GM19238 (cell line): ENCODE results near the gene INAVA.
"Not testable (repeated sequence)": the region's sequence is repeated elsewhere in the genome, so short reads cannot be mapped to it uniquely, and the experiment has no call there.

Experiments used
- DNase-seq: peaks from one replicate; pipeline ENCODE4 v3.0.0; 2011; ENCODE audit warnings: low spot score; ENCODE audit not compliant: insufficient read length

INAVA gene

DNA sequence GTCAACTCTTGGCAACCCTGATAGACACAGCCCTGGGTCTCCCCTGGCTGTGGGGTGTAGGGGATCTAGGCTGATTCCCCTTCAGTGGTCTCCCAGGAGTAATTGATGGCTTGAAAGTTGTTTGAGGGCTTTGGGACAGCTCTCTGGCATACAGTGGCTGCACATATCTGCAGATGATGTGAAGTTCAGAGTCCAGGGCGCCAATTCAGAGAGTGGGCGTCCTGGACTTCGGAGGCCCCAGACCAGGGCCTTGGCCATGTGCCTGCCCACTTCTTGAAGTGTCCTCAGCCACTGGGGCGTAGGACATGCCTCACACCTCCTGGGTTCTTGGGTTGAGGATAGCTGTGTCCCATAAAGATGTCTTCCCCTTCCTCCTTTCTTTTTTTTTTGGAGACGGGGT, 2.6 kb downstream of the INAVA start:
- DNase-seq: no peak

DNA sequence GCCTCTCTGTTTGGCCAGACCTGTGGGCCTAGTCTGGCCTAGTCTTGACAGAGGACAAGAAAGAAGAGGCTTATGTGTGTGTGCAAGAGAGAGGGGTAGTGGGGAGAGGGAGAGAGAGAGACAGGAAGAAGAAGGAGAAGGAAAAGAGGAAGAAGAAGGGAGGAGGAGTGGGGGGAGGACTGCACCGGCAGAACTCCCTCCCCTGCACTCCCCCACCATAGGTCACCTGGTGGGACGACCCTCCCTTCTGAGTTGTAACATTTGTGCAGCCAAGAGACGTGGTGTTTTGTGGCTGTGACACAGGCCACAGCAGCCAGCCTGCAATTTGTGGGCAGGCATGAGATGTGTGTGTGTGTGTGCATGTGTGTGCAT, 4.3 kb downstream of the INAVA start:
- DNase-seq: no peak

DNA sequence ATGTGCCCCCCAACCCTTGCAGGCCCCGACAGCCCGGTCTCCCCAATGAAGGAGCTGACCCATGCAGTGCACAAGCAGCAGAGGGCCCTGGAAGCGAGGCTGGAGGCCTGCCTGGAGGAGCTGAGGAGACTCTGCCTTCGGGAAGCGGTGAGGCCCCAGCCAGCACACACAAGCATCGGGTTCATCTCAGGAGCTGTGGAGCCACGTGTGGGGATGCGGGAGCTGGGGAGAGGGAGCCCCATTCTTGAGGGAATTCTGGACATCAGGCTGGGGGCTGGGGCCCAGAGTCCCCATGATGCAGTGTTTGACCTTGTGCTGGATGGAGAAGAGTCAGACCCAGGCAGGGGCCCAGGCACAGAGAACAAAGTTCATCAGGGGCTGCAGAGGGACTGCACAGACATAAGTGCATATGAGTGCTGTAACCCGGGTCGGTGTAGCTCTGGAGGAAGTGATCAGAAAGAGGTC, 4.8 kb downstream of the INAVA start:
- no peak for DNase-seq

DNA sequence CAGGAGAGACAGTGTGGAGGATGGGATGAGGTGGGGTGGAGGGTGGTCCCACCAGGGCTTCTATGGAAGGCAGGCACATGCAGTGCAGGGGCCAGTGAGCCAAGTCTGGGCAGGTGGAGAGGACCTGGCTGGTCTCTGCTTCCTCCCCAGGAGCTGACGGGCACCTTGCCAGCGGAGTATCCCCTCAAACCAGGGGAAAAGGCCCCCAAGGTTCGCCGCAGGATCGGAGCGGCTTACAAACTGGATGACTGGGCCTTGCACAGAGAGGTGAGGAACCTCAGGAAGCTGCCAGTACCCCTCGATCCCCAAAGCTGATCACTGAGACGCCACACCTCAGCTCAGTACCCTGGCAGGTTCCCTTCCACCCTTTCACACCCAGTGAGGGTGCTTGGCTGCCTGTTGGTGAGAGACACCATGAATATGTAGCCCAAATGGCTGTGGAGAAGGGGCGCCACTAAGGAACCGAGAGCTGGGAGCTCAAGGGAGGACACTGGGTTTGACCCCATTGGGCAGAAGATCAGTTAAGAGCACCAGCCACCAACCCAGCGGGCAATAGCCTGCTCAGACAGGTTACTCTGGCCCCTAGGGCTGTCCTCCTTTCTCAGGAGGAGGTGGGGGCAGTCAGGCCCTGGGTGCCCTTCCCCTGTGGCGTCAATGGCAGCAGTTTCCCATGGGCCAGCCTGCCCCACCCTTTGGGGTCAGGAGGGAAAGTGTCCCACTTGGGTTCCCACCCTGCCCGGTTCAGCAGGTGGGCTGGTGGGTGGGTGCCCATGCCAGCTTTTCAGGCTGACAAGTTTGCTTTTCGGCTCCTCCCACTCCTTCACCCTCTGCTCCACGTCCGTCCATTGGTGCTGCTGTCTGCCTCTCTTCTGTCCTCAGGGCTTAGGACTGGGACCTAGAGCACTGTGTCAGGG, 5.5 kb downstream of the INAVA start:
- DNase-seq: no peak

DNA sequence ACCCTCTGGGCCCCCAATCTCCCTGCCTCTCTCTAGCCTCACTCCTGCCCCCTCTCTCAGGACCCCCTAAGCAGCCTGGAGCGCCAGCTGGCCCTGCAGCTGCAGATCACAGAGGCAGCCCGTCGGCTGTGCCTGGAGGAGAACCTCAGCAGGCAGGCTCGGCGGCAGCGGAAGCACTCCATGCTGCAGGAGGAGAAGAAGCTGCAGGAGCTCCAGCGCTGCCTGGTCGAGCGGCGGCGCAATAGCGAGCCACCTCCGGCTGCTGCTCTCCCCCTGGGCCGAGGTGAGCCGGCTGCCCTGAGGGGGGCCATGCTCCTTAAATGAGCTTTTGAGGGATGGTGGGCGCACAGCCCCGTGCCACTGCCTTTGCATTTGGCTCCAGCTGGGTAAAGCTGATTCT, 6.2 kb downstream of the INAVA start:
- no peak for DNase-seq

DNA sequence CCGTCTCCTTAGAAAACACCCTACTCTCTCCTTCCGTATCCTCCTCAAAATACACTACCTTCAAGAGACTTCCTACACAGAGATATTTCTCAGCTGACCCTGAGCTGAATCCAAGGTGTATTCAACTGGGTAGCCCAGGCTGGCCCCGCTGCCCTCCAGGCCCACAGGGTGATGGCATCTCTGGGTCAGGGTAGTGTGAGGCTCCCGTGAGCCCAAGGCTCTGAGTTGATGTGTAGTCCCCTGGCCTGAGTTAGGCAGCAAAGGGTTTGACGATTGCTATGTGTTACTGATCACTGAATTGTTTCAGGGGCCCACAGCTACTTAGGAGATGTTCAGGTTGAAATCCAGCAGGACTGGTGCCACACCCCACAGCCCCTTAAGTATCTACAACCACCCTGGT, 6.7 kb downstream of the INAVA start:
- no peak for DNase-seq

DNA sequence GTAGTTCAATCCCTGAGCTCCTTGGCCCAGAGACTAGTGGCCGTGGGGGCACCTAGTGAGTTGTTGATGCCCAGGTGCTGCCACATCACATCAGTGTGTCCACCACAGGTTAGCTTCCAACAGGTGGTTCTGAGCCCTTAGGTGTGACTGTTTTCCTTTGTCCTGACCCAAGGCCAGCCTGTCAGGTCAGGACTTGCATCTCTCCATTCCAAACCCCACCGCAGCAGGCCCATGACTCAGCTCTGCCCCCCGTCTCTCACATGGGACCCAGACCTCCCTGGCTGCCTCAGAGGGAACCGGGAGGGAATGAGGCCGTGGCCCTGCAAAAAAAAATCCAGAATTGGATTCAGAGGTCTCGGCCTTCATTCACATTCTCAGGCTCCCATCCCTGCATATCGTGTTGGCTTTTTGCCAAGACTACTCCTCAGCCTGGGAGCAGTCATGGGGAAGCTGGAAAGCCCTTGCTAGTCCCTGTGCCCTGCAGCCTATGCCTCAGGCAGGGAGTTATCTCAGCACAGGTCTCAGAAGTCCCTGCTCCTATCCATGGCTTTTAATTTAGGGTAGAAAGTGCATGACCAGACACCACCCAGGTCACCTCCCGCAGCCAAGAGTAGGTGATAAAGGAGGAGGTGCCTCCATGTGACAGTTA, 7.2 kb downstream of the INAVA start:
- DNase-seq: no peak

DNA sequence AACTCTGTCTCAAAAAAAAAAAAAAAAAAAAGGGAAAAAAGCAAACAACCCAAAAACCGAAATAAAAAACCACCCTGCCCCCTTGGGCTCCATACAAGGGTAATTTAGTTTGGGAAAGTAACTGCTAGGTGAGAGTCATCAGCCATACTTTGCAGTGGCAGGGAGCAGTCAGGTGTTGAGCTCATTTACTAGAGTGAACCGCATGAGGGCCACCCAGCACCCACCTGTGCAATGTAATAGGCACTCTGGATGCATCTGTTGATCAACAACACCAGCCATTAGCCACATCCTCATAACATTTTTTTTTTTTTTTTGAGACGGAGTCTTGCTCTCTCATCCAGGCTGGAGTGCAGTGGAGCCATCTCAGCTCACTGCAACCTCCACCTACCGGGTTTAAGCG, 9.1 kb downstream of the INAVA start:
- DNase-seq: no peak

DNA sequence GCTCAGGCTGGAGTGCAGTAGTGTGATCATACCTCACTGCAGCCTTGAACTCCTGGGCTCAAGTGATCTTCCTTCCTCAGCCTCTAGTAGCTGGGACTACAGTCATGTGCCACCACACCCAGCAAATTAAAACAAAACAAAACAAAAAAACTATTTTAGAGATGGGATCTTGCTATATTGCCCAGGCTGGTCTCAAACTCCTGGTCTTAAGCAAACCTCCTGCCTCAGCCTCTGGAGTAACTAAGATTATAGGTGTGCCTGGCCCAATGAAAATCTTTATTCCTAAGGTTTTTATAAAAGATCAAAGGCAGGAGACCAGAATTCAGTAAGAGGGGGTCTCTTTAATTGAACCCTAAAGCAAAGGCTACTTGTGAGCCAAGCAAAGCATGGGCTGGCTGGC, 10.1 kb downstream of the INAVA start:
- no peak for DNase-seq

DNA sequence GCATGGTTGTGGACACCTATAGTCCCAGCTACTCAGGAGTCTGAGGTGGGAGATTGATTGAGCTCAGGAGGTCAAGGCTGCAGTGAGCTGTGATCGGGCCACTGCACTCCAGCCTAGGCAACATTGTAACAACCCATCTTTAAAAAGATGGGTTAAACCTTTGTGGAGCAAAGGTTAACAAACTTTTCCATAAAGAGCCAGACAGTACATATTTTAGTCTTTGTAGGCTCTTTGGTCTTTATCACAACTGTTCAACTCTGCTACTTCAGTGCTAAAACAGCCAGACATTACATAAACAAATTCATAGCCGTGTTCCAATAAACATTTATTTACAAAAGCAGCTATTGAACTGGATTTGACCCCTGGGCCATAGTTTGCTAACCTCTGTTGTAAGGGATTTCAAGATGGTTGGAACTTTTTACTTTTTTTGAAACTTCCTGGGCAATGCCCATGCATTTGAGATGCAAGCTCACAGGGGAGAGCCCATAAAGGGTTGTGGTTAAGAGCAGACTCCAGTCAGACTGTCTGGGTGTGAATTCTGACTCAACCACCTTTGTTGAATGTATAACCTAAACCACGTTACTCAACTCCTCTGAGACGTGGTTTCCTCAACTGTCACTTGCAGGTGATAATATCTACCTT, 10.8 kb downstream of the INAVA start:
- no peak for DNase-seq

DNA sequence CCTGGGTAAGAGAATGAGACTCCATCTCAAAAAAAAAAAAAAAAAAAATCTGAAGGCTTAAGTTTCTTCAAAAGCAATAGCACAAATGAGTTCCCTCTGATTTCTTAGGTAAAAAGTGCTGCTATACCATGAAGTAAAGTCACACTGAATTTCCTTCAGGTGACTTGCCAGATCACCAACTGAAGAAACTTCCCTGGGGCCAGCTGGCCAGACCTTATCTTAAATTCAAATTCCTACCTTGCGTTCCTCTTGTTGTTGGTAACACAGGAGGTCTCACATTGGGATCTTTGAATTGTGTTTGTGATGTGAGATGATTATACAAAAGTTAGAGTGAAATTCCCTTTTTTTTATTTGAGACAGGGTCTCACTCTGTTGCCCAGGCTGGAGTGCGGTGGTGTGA, 11.8 kb downstream of the INAVA start:
- DNase-seq: no peak

DNA sequence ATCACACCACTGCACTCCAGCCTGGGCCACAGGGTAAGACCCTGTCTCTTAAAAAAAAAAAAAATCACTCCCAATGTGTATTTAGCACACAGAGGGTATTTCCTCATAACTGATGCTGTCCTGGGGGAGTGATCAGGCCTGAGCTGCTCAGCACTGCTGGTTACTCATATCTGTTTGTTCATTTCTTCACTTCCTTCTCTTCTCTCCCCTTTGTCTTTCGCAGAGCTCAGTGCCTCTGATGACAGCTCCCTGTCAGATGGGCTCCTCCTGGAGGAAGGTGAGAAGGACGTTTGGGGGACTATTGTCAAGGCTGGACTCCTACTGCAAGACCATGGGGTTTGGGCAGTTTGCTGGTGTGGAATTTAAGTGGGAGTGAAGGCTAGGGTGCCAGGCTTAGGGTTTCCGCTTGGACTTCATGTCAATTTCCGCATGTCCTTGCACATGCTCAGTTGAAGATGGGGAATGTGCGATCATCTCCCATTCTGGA, 13.0 kb downstream of the INAVA start:
- peak; percentile 57 for DNase-seq

DNA sequence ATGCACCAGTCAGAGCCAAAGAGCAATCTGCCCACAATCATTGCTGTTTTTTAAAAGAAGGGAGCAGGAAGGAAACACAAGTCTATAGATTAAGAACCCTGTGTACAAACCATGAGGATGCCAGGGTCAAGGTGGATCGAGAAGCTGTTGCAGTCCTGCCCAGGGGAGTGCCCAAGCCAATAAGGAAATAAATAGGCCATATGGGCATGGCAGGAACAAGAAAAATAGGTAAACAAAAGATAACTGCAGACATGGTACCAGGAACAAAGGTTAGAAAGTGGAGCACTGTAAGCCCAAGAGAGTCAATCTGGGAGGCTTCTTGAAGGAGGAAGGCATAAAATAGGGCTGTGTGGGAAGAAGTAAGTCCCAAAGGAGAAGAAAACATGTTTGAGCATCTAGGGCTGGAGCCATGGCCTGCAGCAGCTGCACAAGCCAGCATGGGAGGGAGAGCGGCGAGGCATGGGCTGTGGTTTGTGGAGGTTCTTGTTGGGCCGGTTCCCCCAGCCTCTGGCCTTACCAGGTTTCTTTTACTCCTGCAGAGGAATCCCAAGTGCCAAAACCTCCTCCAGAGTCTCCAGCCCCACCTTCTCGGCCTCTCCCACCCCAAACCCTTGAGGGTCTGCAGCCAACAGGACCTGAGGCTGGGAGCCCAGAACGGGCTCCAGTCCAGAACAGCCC, 13.6 kb downstream of the INAVA start:
- DNase-seq: no peak

DNA sequence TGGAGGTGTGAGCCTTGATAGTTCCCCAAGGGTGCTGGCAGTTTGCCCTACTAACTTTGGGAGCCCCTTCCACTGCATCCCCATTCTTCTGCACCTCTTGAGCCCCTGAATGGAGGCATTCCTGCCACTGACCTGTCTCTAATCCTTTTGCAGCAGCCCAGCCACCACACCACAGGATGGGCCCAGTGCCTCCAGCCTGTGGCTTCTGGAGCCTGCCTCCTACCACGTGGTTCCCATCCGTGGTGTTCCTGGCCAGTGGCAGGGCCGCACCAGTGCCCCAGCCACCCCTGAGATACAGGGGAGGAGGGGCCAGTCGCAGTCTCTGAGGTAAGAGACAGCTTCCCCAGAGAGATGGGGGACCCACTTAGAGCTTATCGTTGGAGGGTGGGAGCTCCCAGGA, 14.4 kb downstream of the INAVA start:
- no peak for DNase-seq

DNA sequence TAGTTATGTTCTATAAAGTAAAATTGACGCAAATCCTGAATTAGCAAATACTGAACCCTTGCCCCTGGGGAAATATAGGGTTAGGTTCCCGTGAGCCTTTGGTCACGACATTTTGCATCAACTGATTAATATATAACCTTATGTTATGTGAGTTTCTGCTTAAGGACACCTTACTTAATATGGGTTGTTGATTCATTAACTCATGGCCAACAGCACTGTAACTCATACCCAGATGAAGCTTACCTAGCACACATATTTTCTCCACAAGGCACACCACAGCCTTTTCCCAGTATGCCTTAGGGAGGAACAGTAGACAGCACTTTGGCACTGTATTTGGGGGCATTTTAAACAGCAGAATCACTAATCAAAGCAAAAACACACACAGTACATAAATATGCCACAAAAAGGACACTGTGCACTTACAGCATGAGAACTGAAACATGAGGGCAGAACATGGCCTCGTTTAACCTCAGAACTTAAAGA, 15.1 kb downstream of the INAVA start:
- no peak for DNase-seq

DNA sequence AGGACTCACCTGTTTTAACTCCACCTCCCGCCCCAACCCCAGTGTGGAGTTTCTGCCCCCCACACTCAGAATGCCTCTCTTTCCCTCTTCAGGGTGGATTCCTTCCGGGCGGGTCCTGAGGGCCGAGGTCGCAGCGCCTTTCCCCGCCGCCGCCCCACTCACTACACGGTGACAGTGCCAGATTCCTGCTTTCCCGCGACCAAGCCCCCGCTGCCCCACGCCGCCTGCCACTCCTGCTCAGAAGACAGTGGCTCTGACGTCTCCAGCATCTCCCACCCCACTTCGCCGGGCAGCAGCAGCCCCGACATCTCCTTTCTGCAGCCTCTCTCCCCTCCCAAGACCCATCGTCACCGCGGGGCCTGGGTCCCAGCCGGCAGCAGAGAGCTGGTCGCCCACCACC, 16.7 kb downstream of the INAVA start:
- DNase-seq: no peak

DNA sequence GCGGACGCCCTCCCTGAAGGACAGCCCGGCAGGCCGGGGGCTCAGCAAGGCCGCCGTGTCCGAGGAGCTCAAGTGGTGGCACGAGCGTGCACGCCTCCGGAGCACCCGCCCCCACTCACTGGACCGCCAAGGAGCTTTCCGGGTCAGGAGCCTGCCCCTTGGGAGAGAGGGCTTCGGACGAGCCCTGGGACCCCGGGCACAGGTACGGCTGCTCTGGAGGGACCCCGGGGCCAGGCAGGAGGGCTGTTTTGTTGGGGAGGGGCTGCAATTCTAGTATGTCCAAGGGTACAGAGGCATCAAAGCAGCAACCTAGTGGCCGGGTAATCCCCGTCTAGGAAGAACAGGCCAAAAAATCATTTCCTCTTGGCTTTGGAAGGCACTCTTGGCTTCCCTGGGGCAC, 17.2 kb downstream of the INAVA start:
- not testable (repeated sequence) for DNase-seq

DNA sequence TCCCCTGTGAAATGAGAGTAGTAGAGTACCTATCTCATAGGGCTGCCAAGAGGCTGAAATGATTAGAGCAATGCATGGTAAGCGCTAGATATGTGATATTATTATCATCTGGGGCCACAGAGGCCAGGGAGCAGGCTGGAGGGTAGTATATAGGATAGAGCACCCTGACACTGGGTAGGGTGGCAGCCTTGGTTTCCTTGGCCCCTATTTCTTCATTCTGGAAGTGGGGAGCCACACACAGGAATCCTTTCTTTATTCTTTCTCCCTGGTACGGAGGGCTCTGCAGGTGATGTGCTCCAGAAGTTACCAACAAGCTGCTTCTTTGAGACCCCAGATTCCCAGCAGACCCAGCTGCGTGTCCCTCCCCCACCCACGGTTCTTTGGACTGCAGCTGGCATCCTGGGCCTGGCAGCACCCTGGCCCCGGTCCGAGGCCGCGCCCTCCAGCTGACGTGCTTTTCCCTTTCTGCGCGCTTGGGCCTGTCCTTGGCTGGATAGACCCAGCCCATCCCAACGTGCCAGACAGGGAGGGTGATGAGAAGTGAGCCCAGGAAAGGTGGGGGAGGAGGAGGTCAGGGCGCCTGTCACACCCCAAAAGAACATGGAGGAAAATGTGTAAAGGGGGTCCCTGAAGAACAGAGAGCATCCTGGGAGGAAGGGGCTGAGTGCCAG, 18.2 kb downstream of the INAVA start:
- DNase-seq: no peak

DNA sequence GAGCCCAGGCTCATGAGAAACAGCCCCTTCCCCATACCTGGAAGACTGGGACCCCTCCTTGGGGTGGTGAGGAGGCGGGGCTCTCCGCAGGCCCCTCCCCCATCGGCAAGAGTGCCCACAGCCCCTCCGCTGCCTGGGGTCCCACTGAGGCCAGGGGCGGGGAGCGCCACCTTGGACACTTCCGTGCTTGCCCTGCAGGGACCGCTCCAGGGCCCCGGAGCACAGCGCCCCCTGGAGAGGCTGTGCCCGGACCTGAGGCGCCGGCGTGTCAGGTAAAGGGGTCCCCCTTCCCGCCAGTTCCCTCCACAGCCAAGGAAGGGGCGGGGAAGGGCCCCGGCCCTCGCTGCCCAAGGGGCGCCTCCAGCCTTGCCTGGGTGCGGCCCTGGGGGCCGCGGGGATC, 21.5 kb downstream of the INAVA start:
- no peak for DNase-seq

DNA sequence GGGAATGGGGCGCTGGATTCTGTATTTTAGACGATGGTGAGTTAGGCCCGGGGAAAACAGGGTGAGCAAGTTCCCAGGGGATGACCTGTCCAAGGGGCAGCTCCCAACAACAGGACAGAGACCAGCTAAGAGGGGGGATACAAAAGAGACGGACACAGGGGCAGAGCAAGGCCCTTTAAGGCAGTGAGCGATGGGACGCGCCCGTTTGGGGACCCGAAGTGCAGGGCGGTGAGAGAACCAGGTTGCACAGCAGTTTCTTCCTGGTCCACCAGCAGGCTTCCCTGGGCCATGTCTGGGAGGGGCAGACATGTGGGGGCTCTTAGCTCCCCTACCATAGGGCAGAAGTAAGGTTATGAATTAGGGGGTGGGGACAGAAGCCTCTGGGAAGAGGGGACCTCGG, 22.0 kb downstream of the INAVA start:
- no peak for DNase-seq

DNA sequence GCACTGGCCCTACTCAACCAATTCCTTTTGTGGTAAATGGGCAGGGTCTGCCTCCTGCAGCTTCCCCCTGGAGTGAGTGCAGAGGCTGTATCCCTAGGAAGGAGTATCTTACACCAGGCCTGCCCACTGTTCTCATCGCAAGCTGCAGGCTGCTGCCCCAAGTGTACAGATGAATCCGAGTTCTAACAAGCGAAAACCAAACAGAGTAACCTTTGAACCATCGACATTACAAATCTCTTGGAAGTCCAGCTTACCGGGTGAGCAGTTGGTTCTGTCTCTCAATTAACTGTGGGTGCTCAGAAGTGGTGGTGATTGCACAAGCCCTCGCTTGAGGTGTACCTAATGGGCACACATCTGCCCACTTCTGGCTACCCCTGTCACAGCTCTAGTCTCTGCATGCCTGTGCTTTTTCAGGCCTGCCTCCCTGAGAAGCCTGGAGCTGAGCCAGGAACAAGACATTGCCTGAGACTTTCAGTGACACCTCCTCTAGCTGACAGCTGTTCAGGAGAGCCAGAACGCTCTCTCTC, 22.7 kb downstream of the INAVA start:
- no peak for DNase-seq
